ENCODE results near the gene NAV3.

DNA sequence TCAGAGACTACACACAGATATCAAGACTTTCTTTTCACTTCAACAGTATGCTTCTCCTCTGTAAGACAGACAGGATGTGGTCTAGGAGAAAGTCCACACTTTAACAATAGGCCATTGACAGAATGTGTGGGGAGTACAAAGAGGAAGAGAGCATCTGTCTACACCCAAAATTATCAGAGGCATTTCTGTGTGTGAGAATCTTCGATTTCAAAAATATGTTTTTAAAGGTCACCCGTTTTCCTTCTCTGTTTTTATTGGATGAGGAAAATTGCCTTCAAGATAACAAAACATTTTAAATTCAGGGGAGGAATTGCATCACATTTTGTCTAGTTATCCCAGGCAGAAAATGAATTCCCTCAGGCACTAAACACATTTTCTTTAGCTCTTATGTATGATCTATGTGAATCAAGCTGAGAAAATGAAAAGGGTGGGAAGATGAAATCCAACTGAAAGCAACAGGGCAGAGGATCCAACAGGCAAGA, 16.4 kb downstream of the NAV3 start:
- TF ChIP-seq, protein P1, sequence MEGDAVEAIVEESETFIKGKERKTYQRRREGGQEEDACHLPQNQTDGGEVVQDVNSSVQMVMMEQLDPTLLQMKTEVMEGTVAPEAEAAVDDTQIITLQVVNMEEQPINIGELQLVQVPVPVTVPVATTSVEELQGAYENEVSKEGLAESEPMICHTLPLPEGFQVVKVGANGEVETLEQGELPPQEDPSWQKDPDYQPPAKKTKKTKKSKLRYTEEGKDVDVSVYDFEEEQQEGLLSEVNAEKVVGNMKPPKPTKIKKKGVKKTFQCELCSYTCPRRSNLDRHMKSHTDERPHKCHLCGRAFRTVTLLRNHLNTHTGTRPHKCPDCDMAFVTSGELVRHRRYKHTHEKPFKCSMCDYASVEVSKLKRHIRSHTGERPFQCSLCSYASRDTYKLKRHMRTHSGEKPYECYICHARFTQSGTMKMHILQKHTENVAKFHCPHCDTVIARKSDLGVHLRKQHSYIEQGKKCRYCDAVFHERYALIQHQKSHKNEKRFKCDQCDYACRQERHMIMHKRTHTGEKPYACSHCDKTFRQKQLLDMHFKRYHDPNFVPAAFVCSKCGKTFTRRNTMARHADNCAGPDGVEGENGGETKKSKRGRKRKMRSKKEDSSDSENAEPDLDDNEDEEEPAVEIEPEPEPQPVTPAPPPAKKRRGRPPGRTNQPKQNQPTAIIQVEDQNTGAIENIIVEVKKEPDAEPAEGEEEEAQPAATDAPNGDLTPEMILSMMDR (IDR thresholded peaks at IDR 0.05): no peak
- no peak for TF ChIP-seq EZH2phosphoT487 (IDR thresholded peaks at IDR 0.05)

Data from neural progenitor cell (in vitro differentiated cells).